A549 (cell line): Measurements from ENCODE around the gene PPP1R12B. TPM values are rescaled to one million over a fixed set of nuclear protein-coding genes. Genes with fewer than 3 reads are reported as not detected.

ENCODE experiments used
- ATAC-seq, 2 experiments: fragments of 200-7000 bp in 1 of 2; fragments of >200 bp in 1 of 2; cut with Nextera tagmentation in 1 of 2; cut with Tn5 transposase in 1 of 2; 3 replicates each; pipeline versions ENCODE4 v1.8.0 to v1.9.1; 2018 to 2020; ENCODE audit warnings: mild to moderate bottlenecking in 1 of 2, moderate library complexity in 1 of 2
- CTCF ChIA-PET: fragments of 300-600 bp; sonication (Branson Sonifier 250); formaldehyde crosslinking; extraction: SDS; loops from one replicate; lab custom pipeline; 2021; ENCODE audit warnings: antibody characterized with exemption, inconsistent platforms; lab: Yijun Ruan, JAX
- POLR2A ChIA-PET: fragments of 350-600 bp; formaldehyde crosslinking; extraction: SDS; loops from one replicate; lab custom pipeline; 2021; ENCODE audit warnings: antibody characterized with exemption, inconsistent platforms; lab: Yijun Ruan, JAX
- DNase-seq, 2 experiments: peaks; one replicate each; pipeline versions ENCODE4 v3.0.0 to v3.0.0-alpha.2; 2011 to 2016; ENCODE audit warnings: low read depth in 1 of 2, low spot score in 1 of 2
- FAIRE-seq: peaks from 2 replicates; lab custom pipeline; 2011; peaks lifted over from hg19 to GRCh38; lab: Jason Lieb, UNC
- H3K27ac ChIP-seq, 2 experiments: fragments of >200 bp; sonication (Bioruptor Twin); formaldehyde crosslinking; 3 replicates each; pipeline ENCODE4 v1.5.1; 2016 to 2017
- H3K4me1 ChIP-seq: fragments of >200 bp; sonication (Bioruptor Twin); formaldehyde crosslinking; 3 replicates; pipeline ENCODE4 v1.6.1; 2016
- H3K4me2 ChIP-seq: fragments of >200 bp; sonication (Bioruptor Twin); formaldehyde crosslinking; 3 replicates; pipeline ENCODE4 v1.6.1; 2016
- H3K4me3 ChIP-seq: fragments of >200 bp; sonication (Bioruptor Twin); formaldehyde crosslinking; 3 replicates; pipeline ENCODE4 v1.5.1; 2016
- H3K9me3 ChIP-seq: fragments of >200 bp; sonication (Bioruptor Twin); formaldehyde crosslinking; 3 replicates; pipeline ENCODE4 v1.6.1; 2016
- ATOH8 ChIP-seq: fragments of 250-450 bp; sonication (Bioruptor Pico); IDR thresholded peaks from 2 replicates; pipeline ENCODE4 v1.5.0; 2020; ENCODE audit warnings: low read depth, mild to moderate bottlenecking, moderate library complexity
- CEBPB ChIP-seq, 2 experiments: fragments of >200 bp in 1 of 2; sonication (Bioruptor Twin) in 1 of 2; formaldehyde crosslinking in 1 of 2; IDR thresholded peaks; 2 replicates each; pipeline ENCODE4 v1.6.1; 2012 to 2016
- FOSB ChIP-seq: fragments of 250-450 bp; sonication (Bioruptor Pico); IDR thresholded peaks from 2 replicates; pipeline ENCODE4 v1.5.0; 2020; ENCODE audit warnings: mild to moderate bottlenecking, moderate library complexity
- HDAC2 ChIP-seq: fragments of 200-600 bp; sonication (generic); IDR thresholded peaks from 2 replicates; pipeline ENCODE4 v1.6.1; 2016
- HES2 ChIP-seq: fragments of >200 bp; sonication (Bioruptor Twin); formaldehyde crosslinking; IDR thresholded peaks from 2 replicates; pipeline ENCODE4 v1.6.1; 2016
- HOXA7 ChIP-seq: fragments of 250-450 bp; sonication (Bioruptor Pico); IDR thresholded peaks from 2 replicates; pipeline ENCODE4 v1.5.0; 2020; ENCODE audit warnings: mild to moderate bottlenecking, moderate library complexity
- JUN ChIP-seq, 2 experiments: fragments of >200 bp; sonication (Bioruptor Twin); formaldehyde crosslinking; IDR thresholded peaks; 2 replicates in 1 of 2; 3 replicates in 1 of 2; pipeline ENCODE4 v1.6.1; 2016 to 2017
- MAFK ChIP-seq: fragments of 450-650 bp; IDR thresholded peaks from 2 replicates; pipeline ENCODE4 v1.6.1; 2014; ENCODE audit not compliant: partially characterized antibody
- NFE2L2 ChIP-seq: fragments of 150-350 bp; conservative IDR thresholded peaks from 2 replicates; pipeline ENCODE4 v1.6.1; 2014; ENCODE audit warnings: low read length
- RAD21 ChIP-seq, 2 experiments: fragments of >200 bp in 1 of 2; sonication (Bioruptor Twin) in 1 of 2; formaldehyde crosslinking in 1 of 2; IDR thresholded peaks in 1 of 2; conservative IDR thresholded peaks in 1 of 2; 2 replicates in 1 of 2; 3 replicates in 1 of 2; pipeline ENCODE4 v1.6.1; 2012 to 2018; ENCODE audit warnings: inconsistent platforms in 1 of 2
- RCOR1 ChIP-seq: fragments of 150-350 bp; IDR thresholded peaks from 2 replicates; pipeline ENCODE4 v1.6.1; 2014; ENCODE audit warnings: antibody characterized with exemption, low read length, low read depth
- SMC3 ChIP-seq: fragments of >200 bp; sonication (Bioruptor Twin); formaldehyde crosslinking; IDR thresholded peaks from 3 replicates; pipeline ENCODE4 v1.6.1; 2018; ENCODE audit warnings: inconsistent platforms
- SREBF2 ChIP-seq: fragments of 450-650 bp; IDR thresholded peaks from 2 replicates; pipeline ENCODE4 v1.6.1; 2014; ENCODE audit warnings: mild to moderate bottlenecking, moderate library complexity
- ZFP36 ChIP-seq: fragments of 450-650 bp; IDR thresholded peaks from 2 replicates; pipeline ENCODE4 v1.6.1; 2014; ENCODE audit warnings: borderline replicate concordance; ENCODE audit not compliant: partially characterized antibody
- ZNF302 ChIP-seq: fragments of 250-450 bp; sonication (Bioruptor Pico); IDR thresholded peaks from 2 replicates; pipeline ENCODE4 v1.9.0; 2021; ENCODE audit warnings: inconsistent platforms, mild to moderate bottlenecking, moderate library complexity
- WGBS: methylation state at CpG from one replicate; pipeline ENCODE4 v1.1.6; 2017; ENCODE audit errors: missing lambda C conversion rate; 5-methylcytosine and 5-hydroxymethylcytosine counted together
- polyA plus RNA-seq, 4 experiments: library from polyadenylated mRNA; depleted of rRNA in 3 of 4; stranded (reverse); fragments of >200 nt; fragmentation: RNase III in 1 of 4; extraction: RNeasy Plus Mini Kit Qiagen cat#74134 plus additional on column Dnase treatment in 1 of 4; gene quantifications; 2 replicates in 3 of 4; 3 replicates in 1 of 4; pipeline ENCODE4 v1.2.3, GENCODE V29; 2011 to 2017
- TF ChIP-seq, protein P1 (sequence below): IDR thresholded peaks from 2 replicates; pipeline ENCODE4 v1.6.1; 2012; ENCODE audit warnings: low read depth, borderline replicate concordance
- TF ChIP-seq, protein P2 (sequence below): fragments of >200 bp; sonication (Bioruptor Twin); formaldehyde crosslinking; IDR thresholded peaks from 3 replicates; pipeline ENCODE4 v1.5.1; 2016

PPP1R12B gene
- polyA plus RNA-seq, 2 of the 4 experiments (the other 2 are of a cell fraction): 3.3 to 12.1 TPM

DNA sequence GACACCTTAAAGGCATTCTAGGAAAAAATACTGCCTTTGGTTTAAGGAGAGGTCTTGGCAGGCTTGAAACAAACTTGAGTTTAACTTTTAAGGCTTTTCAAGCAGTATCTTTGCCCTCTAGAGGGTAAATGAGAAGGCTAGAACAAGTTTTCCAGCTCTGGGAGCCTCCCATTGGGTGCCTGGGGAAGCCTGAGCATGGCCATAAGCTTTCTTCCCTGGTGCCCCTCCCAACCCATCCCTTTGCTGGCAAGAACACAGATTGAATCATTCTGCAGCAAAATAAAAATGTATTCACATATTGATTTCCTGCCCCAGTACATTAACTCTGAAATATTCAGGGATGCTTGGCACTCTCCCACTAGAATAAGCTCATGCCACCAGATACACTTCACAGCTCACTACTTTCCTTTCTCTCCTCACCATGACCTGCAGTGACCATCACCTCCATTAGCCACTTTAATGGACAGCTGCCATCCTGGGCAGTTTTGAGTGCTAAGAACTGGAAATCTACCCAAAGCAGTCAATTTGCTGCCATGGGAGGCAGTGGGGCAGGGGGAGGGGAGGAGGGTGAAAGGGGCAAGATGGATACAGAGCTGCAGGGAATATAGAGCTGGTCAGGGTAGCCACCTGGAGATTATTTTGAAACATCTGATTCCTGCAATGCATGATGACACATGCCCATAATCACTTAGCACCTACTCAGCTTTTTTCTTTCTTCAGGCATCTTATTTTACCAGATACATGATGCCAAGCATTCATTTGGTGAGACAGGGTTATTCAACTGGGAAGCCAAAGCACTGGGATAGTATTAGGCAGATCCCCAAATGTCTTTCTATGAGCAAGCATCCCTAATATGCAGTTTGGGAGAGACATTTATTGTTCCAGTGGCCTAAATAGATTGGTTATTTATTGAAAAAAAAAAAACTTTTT is 221.2 kb downstream of the PPP1R12B start:
- Histone ChIP-seq H3K9me3 (no peaks in the 10 kb centered on the region), H3K4me2 (no peak overlapping the region), H3K4me3 (no peak overlapping the region), H3K4me1 (no peaks in the 10 kb centered on the region), H3K27ac (no peak overlapping the region)
- no peak for FAIRE-seq
- no peak for DNase-seq
- TF ChIP-seq ATOH8 (CRISPR knock-in tag) (no peak), JUN (IDR thresholded peaks at IDR 0.05) (no peak), MAFK (no peak), NFE2L2 (no peak)
- POLR2A ChIA-PET: no interaction called here
- CTCF ChIA-PET: interaction anchor here (1.1 to 8.4 kb wide), 5 partner anchors 17 to 150 kb away, joined by 3 to 91 read pairs (median 6); no protein-coding TSS in a partner anchor
- ATAC-seq: no peak

GRCh38 chr1:202571719-202572339 is 223.3 kb downstream of the PPP1R12B start:
- DNase-seq (peak; percentile 42 to 53), ATAC-seq (peak; percentile 58 to 82; a peak in 4 of 6 replicates), FAIRE-seq (no peak)
- Histone ChIP-seq H3K9me3 (no peaks in the 10 kb centered on the region), H3K27ac (no peak overlapping the region), H3K4me2 (no peak overlapping the region), H3K4me3 (no peak overlapping the region), H3K4me1 (peaks cover 11% of the 10 kb centered on the region)
- 64% methylated on average over 3 of the region's 3 CpGs for WGBS
- CTCF ChIA-PET: interaction anchor here (0.5 to 8.4 kb wide), 23 partner anchors 8 to 332 kb away, joined by 3 to 91 read pairs (median 4); no protein-coding TSS in a partner anchor
- POLR2A ChIA-PET: no interaction called here
- TF ChIP-seq RAD21 (conservative IDR thresholded peaks at IDR 0.05 in 1 of 2, IDR thresholded peaks at IDR 0.05 in 1 of 2) (peak; percentile 67 to 77), SMC3 (peak; percentile 63), HOXA7 (CRISPR knock-in tag) (no peak), SREBF2 (no peak)
- TF ChIP-seq, protein P1, sequence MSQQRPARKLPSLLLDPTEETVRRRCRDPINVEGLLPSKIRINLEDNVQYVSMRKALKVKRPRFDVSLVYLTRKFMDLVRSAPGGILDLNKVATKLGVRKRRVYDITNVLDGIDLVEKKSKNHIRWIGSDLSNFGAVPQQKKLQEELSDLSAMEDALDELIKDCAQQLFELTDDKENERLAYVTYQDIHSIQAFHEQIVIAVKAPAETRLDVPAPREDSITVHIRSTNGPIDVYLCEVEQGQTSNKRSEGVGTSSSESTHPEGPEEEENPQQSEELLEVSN: no peak
- TF ChIP-seq, protein P2, sequence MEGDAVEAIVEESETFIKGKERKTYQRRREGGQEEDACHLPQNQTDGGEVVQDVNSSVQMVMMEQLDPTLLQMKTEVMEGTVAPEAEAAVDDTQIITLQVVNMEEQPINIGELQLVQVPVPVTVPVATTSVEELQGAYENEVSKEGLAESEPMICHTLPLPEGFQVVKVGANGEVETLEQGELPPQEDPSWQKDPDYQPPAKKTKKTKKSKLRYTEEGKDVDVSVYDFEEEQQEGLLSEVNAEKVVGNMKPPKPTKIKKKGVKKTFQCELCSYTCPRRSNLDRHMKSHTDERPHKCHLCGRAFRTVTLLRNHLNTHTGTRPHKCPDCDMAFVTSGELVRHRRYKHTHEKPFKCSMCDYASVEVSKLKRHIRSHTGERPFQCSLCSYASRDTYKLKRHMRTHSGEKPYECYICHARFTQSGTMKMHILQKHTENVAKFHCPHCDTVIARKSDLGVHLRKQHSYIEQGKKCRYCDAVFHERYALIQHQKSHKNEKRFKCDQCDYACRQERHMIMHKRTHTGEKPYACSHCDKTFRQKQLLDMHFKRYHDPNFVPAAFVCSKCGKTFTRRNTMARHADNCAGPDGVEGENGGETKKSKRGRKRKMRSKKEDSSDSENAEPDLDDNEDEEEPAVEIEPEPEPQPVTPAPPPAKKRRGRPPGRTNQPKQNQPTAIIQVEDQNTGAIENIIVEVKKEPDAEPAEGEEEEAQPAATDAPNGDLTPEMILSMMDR: peak; percentile 76

GRCh38 chr1:202572867-202573266 is 224.4 kb downstream of the PPP1R12B start:
- TF ChIP-seq RCOR1 (no peak), ZFP36 (no peak), FOSB (no peak), ZNF302 (CRISPR knock-in tag) (no peak), SREBF2 (no peak), JUN (IDR thresholded peaks at IDR 0.05) (no peak), HDAC2 (no peak), CEBPB (IDR thresholded peaks at IDR 0.05) (no peak), HES2 (no peak)
- ChIA-PET POLR2A (no interaction called here), CTCF (interaction anchor here (1.4 to 8.4 kb wide), 4 partner anchors 11 to 28 kb away, joined by 3 to 91 read pairs (median 27); no protein-coding TSS in a partner anchor)
- no peak for FAIRE-seq
- Histone ChIP-seq H3K9me3 (no peaks in the 10 kb centered on the region), H3K4me1 (peaks cover 21% of the 10 kb centered on the region), H3K4me2 (no peak overlapping the region), H3K27ac (no peak overlapping the region), H3K4me3 (no peak overlapping the region)
- ATAC-seq: no peak
- 87% methylated on average over 1 of the region's 1 CpG for WGBS
- no peak for DNase-seq
